GM21390 (cell line): ENCODE results near the gene EDEM2.
"Not testable (repeated sequence)": the region's sequence is repeated elsewhere in the genome, so short reads cannot be mapped to it uniquely, and the experiment has no call there.

Source experiments
- ATAC-seq: cut with Tn5 transposase; IDR thresholded peaks from one replicate; pipeline ENCODE4 v1.9.1; 2021; ENCODE audit not compliant: unreplicated experiment

EDEM2 gene

GRCh38 chr20:35146920-35147574 lies at the start of gene EDEM2:
TSS of gene EDEM2 (minus strand) at chr20:35147336. CDS start at chr20:35147258, 78 bp downstream.
- peak; percentile 78 for ATAC-seq

- ATAC-seq, result no peak
Observed at GRCh38 chr20:35196313-35196712, 49.2 kb upstream of the EDEM2 start.

- ATAC-seq, result not testable (repeated sequence)
Observed at GRCh38 chr20:35193031-35193791, 46.1 kb upstream of the EDEM2 start.

- ATAC-seq, result no peak
Observed at GRCh38 chr20:35192118-35192872, 45.2 kb upstream of the EDEM2 start.

GRCh38 chr20:35191419-35192117 lies 44.4 kb upstream of the EDEM2 start:
- ATAC-seq, result no peak

- ATAC-seq, result no peak
Observed at GRCh38 chr20:35190556-35190955, 43.4 kb upstream of the EDEM2 start.

GRCh38 chr20:35189223-35189622 lies 42.1 kb upstream of the EDEM2 start:
- ATAC-seq, result not testable (repeated sequence)

GRCh38 chr20:35187584-35188190 lies 40.6 kb upstream of the EDEM2 start:
- no peak for ATAC-seq

GRCh38 chr20:35186691-35187289 lies 39.7 kb upstream of the EDEM2 start:
- ATAC-seq, result not testable (repeated sequence)

- no peak for ATAC-seq
Observed at GRCh38 chr20:35181731-35182130, 34.6 kb upstream of the EDEM2 start.

- ATAC-seq, result no peak
Observed at GRCh38 chr20:35180266-35180665, 33.1 kb upstream of the EDEM2 start.

GRCh38 chr20:35179292-35180212 lies 32.4 kb upstream of the EDEM2 start:
- ATAC-seq, result no peak

- ATAC-seq, result no peak
Observed at GRCh38 chr20:35176132-35176531, 29.0 kb upstream of the EDEM2 start.

- ATAC-seq, result no peak
Observed at GRCh38 chr20:35174458-35175216, 27.5 kb upstream of the EDEM2 start.

GRCh38 chr20:35173576-35174192 lies 26.5 kb upstream of the EDEM2 start:
- no peak for ATAC-seq

- ATAC-seq, result no peak
Observed at GRCh38 chr20:35172434-35172806, 25.3 kb upstream of the EDEM2 start.

- no peak for ATAC-seq
Observed at GRCh38 chr20:35171753-35172433, 24.8 kb upstream of the EDEM2 start, which contains the start of gene PROCR. TSS of gene PROCR (plus strand) at chr20:35172072. CDS start at chr20:35172155, 83 bp downstream.

- no peak for ATAC-seq
Observed at GRCh38 chr20:35171438-35171752, 24.3 kb upstream of the EDEM2 start.
